Fibroblast of skin of scalp (primary cell): Measurements from ENCODE around the gene DRD5. TPM values are rescaled to one million over a fixed set of nuclear protein-coding genes. Genes with fewer than 3 reads are reported as not detected.
"Not testable (repeated sequence)": the region's sequence is repeated elsewhere in the genome, so short reads cannot be mapped to it uniquely, and the experiment has no call there.

Experiments used
- DNase-seq: peaks from one replicate; pipeline ENCODE4 v3.0.0-alpha.2; 2013
- polyA plus RNA-seq, 2 experiments: library from polyadenylated mRNA; unstranded; fragments of 120-200 nt; gene quantifications; one replicate each; pipeline ENCODE4 v1.2.1, GENCODE V29; 2013; ENCODE audit not compliant: insufficient read length in 2 of 2

The DRD5 gene
- not detected for polyA plus RNA-seq (2013, experiment 1 of 2; ENCODE audit: insufficient read length)
- not detected for polyA plus RNA-seq (2013, experiment 2 of 2; ENCODE audit: insufficient read length)

DNA sequence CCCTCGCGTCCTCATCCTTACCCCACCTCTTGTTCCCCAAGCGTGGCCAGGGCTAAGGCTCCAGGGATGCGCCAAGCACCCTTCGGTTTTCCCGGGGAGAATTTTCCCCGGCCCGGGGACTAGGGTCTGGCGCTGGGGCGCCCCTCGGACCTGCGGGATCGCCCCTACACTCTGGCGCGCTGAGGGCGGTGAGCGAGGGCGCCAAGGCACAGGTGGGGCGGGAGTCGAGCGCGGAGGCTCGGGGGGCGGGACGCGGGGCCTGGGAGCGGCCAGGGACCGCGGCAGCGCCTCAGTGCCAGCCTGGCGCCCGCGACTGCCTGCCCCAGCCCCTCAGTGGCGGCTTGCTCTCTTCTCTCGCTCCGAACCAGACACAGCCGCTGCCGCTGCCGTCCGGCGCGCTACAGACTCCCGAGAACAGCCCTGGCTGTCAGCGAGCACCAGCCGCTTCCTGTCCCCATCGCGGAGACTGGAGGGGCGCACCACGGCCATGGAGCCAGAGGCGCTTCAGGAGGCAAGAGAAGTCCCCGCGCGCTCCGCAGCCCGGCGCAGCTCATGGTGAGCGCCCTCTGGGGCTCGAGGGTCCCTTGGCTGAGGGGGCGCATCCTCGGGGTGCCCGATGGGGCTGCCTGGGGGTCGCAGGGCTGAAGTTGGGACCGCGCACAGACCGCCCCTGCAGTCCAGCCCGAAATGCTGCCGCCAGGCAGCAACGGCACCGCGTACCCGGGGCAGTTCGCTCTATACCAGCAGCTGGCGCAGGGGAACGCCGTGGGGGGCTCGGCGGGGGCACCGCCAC, at the start of gene DRD5:
Gene DRD5, plus strand, starts transcription at position 292 of the 793 bp plus-strand sequence. Its CDS starts 396 bp downstream, at position 688.
- DNase-seq = no peak

DNA sequence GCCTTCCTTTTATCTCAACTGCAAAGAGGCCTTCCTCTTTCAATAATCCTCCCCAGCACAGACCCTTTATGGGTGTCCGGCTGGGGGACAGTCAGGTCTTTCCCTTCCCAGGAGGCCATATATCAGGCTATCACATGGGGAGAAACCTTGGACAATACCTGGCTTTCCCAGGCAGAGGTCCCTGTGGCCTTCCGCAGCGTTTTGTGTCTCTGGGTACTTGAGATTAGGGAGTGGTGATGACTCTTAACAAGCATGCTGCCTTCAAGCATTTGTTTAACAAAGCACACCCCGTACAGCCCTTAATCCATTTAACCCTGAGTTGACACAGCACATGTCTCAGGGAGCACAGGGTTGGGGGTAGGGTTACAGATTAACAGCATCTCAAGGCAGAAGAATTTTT, 49.2 kb upstream of the DRD5 start:
- DNase-seq = not testable (repeated sequence)

- DNase-seq = no peak
Measured at GRCh38 chr4:9735515-9735914, 45.9 kb upstream of the DRD5 start.

DNA sequence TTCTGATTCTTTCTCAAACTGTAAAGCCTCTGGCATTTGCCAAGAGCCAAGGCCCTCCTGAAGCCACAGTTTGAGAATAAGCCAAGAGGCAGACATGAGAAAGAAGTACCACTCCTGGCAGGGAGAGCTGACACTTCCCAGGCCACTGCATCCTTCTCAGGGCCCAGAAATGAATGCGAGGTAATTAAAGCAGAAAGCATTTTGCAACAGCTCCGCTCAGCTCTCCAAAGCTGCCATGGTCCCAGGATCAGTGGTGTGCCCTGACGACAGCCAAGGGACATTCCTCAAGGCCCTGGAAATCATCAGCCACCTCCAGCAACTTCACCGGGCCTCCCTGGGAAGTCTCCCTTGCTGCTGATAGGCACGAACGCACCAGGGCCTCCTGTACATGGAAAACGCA, 44.2 kb upstream of the DRD5 start:
- not testable (repeated sequence) for DNase-seq

DNA sequence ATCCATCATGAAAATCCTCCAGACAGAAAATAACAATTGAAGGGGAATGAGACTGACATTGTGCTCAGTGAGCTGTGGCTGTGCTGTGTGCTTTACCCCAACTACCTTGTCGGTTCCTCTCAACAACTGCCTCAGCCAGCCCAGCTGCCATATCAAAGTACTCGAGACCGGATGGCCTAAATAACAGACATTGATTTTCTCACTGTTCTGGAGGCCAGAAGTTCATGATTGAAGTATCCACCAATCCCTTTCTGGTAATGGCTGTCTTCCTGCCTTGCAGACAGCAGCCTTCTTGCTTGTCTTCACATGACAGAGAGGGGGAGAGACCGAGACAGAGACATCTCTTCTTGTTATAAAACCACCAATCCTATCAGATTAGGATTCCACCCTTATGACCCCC, 37.6 kb upstream of the DRD5 start:
- not testable (repeated sequence) for DNase-seq

GRCh38 chr4:9745782-9746181, 35.7 kb upstream of the DRD5 start:
- DNase-seq = no peak

- DNase-seq = no peak
Measured at GRCh38 chr4:9758641-9759317, 22.7 kb upstream of the DRD5 start.

GRCh38 chr4:9762823-9763475, 18.5 kb upstream of the DRD5 start:
- peak; percentile 64 for DNase-seq

GRCh38 chr4:9764155-9764696, 17.2 kb upstream of the DRD5 start:
- DNase-seq = no peak

GRCh38 chr4:9765091-9765490, 16.3 kb upstream of the DRD5 start:
- no peak for DNase-seq

- DNase-seq = no peak
Measured at GRCh38 chr4:9769321-9769720, 12.1 kb upstream of the DRD5 start.

DNA sequence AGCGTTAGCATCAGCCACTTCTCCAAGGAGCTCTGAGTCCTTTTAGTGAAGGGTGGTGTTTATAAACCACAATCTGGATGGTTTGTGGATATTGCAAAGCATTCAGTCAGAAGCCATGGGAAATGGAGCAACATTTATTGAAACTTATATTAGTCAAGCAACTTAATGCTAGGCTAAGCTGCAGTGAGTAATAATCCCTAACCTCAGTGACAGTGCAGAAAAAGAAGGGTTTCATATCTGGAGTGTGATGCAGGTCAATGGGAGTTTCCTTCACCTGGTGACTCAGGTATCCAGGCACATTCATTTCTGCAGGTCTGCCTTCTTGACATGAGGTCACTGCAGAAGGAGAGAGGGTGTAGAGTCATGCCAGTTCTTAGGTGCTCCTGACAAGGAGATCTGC, 10.4 kb upstream of the DRD5 start:
- no peak for DNase-seq

DNA sequence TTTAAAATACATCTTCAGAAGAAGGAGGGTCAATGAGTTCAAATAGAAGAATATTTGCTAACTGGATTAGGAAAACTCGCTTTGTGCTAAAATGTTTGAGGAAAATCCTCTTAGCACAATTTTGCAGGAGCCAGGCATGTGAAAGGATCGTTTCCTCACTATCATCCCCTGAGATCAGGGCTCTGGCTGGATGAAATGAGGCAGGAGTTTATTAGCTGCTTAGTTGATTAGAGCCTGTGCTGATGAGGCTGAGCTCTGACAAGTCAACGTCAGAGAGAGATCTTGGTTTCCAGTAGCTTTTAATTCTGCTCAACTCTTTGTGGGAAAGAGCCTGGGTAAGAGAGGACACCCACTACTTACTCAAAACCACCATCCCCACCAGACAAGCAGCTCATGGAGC, 8.0 kb upstream of the DRD5 start:
- DNase-seq = no peak

GRCh38 chr4:9782136-9782436, 652 bp downstream of the DRD5 start:
- DNase-seq = no peak

DNA sequence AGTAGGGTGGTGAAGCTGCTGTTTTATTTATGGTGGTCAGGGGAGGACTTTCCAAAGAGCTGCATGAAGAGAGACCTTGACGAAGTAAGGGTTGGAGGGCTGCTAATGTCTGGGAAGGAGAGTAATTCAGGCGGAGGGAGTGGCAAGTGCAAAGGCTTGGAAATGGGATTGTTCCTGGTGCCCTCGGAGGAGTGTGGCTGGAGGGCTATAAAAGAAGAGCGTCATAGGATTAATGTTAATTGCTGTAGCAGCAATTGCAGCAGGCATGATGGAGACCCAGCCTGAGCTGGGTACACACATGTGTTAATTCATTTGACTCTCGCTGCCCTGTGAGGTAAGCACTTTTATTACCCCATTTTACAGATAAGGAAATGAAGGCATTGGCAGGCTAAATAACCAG, 4.5 kb downstream of the DRD5 start:
- DNase-seq = not testable (repeated sequence)

GRCh38 chr4:9792381-9792780, 10.9 kb downstream of the DRD5 start:
- DNase-seq = no peak

DNA sequence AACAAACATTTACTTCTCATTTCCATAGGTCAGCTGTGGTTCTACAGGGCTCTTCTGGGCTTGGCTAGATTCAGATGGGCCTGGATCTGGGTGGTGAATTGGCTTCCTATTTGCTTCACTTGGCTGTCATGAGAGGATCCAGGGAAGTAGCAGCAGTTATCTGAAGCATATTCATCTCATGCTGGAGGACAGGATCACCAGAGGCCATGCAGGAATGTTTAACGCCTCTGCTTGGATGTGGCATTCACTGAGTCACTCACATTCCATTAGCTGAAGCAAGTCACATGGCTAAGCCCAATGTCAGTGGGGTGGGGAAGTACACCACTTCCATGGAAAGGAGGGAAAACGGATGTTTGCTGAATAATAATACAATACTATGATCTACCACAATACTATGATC, 15.2 kb downstream of the DRD5 start:
- not testable (repeated sequence) for DNase-seq

GRCh38 chr4:9800848-9801247, 19.4 kb downstream of the DRD5 start:
- peak; percentile 1 for DNase-seq

GRCh38 chr4:9804918-9805317, 23.5 kb downstream of the DRD5 start:
- no peak for DNase-seq

GRCh38 chr4:9808077-9808476, 26.6 kb downstream of the DRD5 start:
- DNase-seq = no peak

DNA sequence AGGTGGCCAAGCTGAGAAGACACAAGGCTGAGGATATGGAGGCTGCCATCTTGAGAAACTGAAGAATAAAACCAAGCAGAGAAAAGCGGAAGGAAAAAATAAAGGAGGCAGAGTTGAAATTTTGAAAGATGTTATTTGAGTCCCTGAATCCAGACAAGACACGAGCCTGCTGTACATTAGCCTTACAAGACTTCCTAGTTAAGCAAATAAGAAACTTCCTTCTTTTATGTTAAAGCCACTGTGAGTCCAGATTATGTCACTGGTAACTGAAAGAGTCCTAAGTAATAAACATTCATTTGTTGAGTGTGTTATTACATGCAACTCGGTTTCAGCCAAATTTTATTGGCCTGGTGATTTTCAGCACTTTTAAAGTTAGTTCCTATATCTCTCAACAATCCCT, 30.4 kb downstream of the DRD5 start:
- no peak for DNase-seq

- DNase-seq = no peak
Measured at GRCh38 chr4:9812501-9813340, 31.3 kb downstream of the DRD5 start.
